ENCODE results near the gene NAA38. TPM values are rescaled to one million over a fixed set of nuclear protein-coding genes. Genes with fewer than 3 reads are reported as not detected.
A peak's percentile ranks its signal among the peaks of the same experiment; 100 is the strongest.

Gene NAA38
- total and polyA plus RNA-seq, 2 donors (not counting 1 experiment from before 2014, with no cell fraction given) = 20.0 to 80.5 TPM

DNA sequence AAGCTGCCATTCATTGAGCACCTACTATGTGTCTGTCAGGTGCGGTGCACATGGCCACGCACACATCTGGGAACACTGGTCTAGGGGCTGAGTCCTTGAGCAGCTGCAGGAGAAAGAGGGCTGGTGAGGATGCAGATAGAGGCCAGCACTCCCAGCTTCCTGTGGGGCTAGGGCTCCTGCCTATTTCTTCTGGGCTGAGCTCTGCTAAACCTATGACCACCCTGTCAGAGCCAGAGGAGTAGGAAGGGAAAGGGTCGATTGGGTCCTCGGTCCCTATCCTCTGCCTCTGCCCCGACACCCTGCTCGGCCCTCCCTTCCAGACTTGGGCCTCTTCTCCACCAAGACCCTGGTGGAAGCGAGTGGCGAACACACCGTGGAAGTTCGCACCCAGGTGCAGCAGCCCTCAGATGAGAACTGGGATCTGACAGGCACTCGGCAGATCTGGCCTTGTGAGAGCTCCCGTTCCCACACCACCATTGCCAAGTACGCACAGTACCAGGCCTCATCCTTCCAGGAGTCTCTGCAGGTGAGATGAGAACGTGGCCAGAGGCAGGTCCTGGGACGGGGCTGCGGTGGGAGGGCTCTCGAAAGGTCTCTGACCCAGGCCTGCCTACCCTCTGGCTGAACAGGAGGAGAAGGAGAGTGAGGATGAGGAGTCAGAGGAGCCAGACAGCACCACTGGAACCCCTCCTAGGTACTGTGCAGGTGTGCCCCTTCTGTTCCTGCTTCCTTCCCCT lies 6.5 kb downstream of the NAA38 start:
- H3K27ac ChIP-seq (ENCODE audit: low read length in 2 of 2) = peak overlapping the region; percentile 55 to 56
- ATAC-seq (ENCODE audit: low read depth) (no peak), DNase-seq (no peak)
- peaks cover 76% of the 10 kb centered on the region for H4K20me1 ChIP-seq (ENCODE audit: control insufficient read depth, insufficient read depth, low read length, poor library complexity, severe bottlenecking)
- H3K36me3 ChIP-seq (replicated peaks in 1 of 2; ENCODE audit: control extremely low read depth in 1 of 2, control insufficient read depth in 1 of 2, extremely low read depth in 1 of 2, insufficient read depth in 2 of 2, low read length in 1 of 2) = peaks cover 0 to 37% of the 10 kb centered on the region in 2 experiments
- 95% methylated on average over 15 of the region's 17 CpGs for WGBS (ENCODE audit: insufficient coverage)
- H3K27me3 Mint-ChIP-seq = no peaks in the 10 kb centered on the region
- H3K4me1 ChIP-seq (ENCODE audit: control insufficient read depth in 2 of 2, insufficient read depth in 2 of 2, low read length in 2 of 2) = peaks cover 12 to 25% of the 10 kb centered on the region in 2 donors
- H3K4me3 ChIP-seq (ENCODE audit: control extremely low read depth in 1 of 5, extremely low read depth in 1 of 5, insufficient read depth in 1 of 5, low read depth in 2 of 5, low read length in 4 of 5) = peak overlapping the region in 4 of 5 experiments; percentile 28 to 50 (median 38)
- no peaks in the 10 kb centered on the region for H3K9me3 ChIP-seq (ENCODE audit: control extremely low read depth in 1 of 3, control insufficient read depth in 2 of 3, insufficient read depth in 1 of 3, low read length in 2 of 3)
- POLR2A ChIA-PET = interaction anchor here (0.7 to 1.4 kb wide), 3 partner anchors 9 to 236 kb away, joined by 3 to 12 read pairs (median 4); partner anchors contain the start of gene FXR2
- peak overlapping the region; percentile 73 for H3K4me2 ChIP-seq (replicated peaks; ENCODE audit: low read depth, low read length, poor library complexity, severe bottlenecking)
- H3K4me3 Mint-ChIP-seq = peak overlapping the region; percentile 71
- H2AFZ ChIP-seq (ENCODE audit: insufficient read depth, low read depth, low read length, poor library complexity, severe bottlenecking) = no peak overlapping the region
- H3K9ac ChIP-seq (ENCODE audit: low read length) = peak overlapping the region; percentile 56
- peaks cover 27% of the 10 kb centered on the region for H3K4me1 Mint-ChIP-seq
- H3K27ac Mint-ChIP-seq = peak overlapping the region; percentile 82
- no peaks in the 10 kb centered on the region for H3K27me3 ChIP-seq (replicated peaks in 1 of 4; ENCODE audit: control extremely low read depth in 1 of 4, control insufficient read depth in 3 of 4, insufficient read depth in 4 of 4, low read length in 3 of 4)
- peaks cover 24% of the 10 kb centered on the region for H3K79me2 ChIP-seq (ENCODE audit: control insufficient read depth, insufficient read depth, low read length)
- CTCF ChIA-PET = interaction anchor here (0.6 to 4.0 kb wide), 13 partner anchors 8 to 209 kb away, joined by 3 to 49 read pairs (median 6); partner anchors contain the start of gene KDM6B
- TF ChIP-seq CTCF (IDR thresholded peaks at IDR 0.05) (no peak), EZH2 (IDR thresholded peaks at IDR 0.05; ENCODE audit: borderline replicate concordance, insufficient read depth, low read depth, low read length, poor library complexity, severe bottlenecking) (no peak)
- no peaks in the 10 kb centered on the region for H3K9me3 Mint-ChIP-seq (ENCODE audit: insufficient read depth)
- intact Hi-C loops (cut with micrococcal nuclease) = loop anchor here (1.0 kb wide), 4 partner anchors 10 to 108 kb away; partner anchors contain the start of gene KDM6B

Measured in B cell (primary cell).